ENCODE data around the gene AMH. TPM values are rescaled to one million over a fixed set of nuclear protein-coding genes. Genes with fewer than 3 reads are reported as not detected.
A peak's percentile ranks its signal among the peaks of the same experiment; 100 is the strongest.

The AMH gene
- total and polyA plus RNA-seq, 12 donors, result 0.36 to 4.6 (median 1.1) TPM; not detected in 4

- intact Hi-C loops (cut with DNase I), result loop anchor here in 1 of 2 donors (5.0 kb wide), 1 partner anchor 116 kb away; no protein-coding TSS in a partner anchor
- TF ChIP-seq, protein P1, sequence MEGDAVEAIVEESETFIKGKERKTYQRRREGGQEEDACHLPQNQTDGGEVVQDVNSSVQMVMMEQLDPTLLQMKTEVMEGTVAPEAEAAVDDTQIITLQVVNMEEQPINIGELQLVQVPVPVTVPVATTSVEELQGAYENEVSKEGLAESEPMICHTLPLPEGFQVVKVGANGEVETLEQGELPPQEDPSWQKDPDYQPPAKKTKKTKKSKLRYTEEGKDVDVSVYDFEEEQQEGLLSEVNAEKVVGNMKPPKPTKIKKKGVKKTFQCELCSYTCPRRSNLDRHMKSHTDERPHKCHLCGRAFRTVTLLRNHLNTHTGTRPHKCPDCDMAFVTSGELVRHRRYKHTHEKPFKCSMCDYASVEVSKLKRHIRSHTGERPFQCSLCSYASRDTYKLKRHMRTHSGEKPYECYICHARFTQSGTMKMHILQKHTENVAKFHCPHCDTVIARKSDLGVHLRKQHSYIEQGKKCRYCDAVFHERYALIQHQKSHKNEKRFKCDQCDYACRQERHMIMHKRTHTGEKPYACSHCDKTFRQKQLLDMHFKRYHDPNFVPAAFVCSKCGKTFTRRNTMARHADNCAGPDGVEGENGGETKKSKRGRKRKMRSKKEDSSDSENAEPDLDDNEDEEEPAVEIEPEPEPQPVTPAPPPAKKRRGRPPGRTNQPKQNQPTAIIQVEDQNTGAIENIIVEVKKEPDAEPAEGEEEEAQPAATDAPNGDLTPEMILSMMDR (IDR thresholded peaks at IDR 0.05), result no peak
- no peak for TF ChIP-seq POLR2A (IDR thresholded peaks at IDR 0.05)
- 52 to 73% (median 60%) methylated on average over 1 to 74 of the region's 74 CpGs for WGBS, 4 donors
- Histone ChIP-seq H3K27me3 (no peaks in the 10 kb centered on the region), H3K4me3 (no peak overlapping the region), H3K27ac (peak overlapping the region in 3 of 5 donors; percentile 43 to 74 (median 49)), H3K36me3 (replicated peaks in 1 of 2) (peaks cover 0 to 24% of the 10 kb centered on the region in 2 donors), H3K9me3 (replicated peaks in 1 of 3) (no peaks in the 10 kb centered on the region), H3K4me1 (replicated peaks in 1 of 2) (peaks cover 31 to 50% of the 10 kb centered on the region in 2 donors)
- peak in 4 of 7 donors; percentile 27 to 51 (median 42) for DNase-seq
Observed at GRCh38 chr19:2275588-2276428, 26.7 kb downstream of the AMH start.

DNA sequence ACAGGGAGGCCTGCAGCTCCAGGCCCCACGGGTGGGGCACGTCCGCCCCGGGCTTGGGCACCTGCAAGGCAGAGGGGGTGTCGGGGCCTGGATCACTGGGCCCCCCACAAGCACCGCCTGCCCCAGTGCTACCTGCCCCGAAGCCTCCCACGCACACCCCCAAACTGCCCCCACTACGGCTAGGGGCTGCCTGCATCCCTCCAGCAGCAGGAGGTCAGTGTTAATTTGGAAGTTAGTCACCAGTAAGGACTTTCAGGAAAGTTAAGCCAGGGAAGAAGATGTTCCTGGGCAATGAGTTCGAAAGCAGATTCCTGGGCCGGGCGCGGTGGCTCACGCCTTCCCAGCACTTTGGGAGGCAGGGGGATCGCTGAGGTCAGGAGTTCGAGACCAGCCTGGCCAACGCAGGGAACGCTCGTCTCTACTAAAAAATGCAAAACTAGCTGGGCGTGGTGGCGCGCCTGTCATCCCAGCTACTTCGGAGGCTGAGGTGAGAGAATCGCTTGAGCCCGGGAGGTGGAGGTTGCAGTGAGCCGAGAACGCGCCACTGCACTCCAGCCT lies 27.4 kb downstream of the AMH start:
- peaks cover 0 to 22% of the 10 kb centered on the region in 2 donors for H3K36me3 ChIP-seq (replicated peaks in 1 of 2)
- intact Hi-C loops (cut with DNase I), result loop anchor here in 1 of 2 donors (5.0 kb wide), 1 partner anchor 116 kb away; no protein-coding TSS in a partner anchor
- WGBS, 4 donors, result 88 to 93% (median 91%) methylated on average over 23 to 28 of the region's 28 CpGs
- H3K9me3 ChIP-seq (replicated peaks in 1 of 3), result no peaks in the 10 kb centered on the region
- DNase-seq, result no peak
- no peak overlapping the region for H3K4me3 ChIP-seq
- H3K4me1 ChIP-seq (replicated peaks in 1 of 2), result peaks cover 26 to 45% of the 10 kb centered on the region in 2 donors
- no peak overlapping the region for H3K27ac ChIP-seq
- TF ChIP-seq, protein P1 (IDR thresholded peaks at IDR 0.05), result no peak
- no peak for TF ChIP-seq POLR2A (IDR thresholded peaks at IDR 0.05)
- H3K27me3 ChIP-seq, result no peaks in the 10 kb centered on the region

GRCh38 chr19:2277138-2277537 lies 28.0 kb downstream of the AMH start:
- intact Hi-C loops (cut with DNase I), result loop anchor here in 1 of 2 donors (5.0 kb wide), 1 partner anchor 115 kb away; no protein-coding TSS in a partner anchor
- Histone ChIP-seq H3K27ac (no peak overlapping the region), H3K4me1 (replicated peaks in 1 of 2) (peaks cover 21 to 39% of the 10 kb centered on the region in 2 donors), H3K27me3 (no peaks in the 10 kb centered on the region), H3K36me3 (replicated peaks in 1 of 2) (peaks cover 0 to 16% of the 10 kb centered on the region in 2 donors), H3K9me3 (replicated peaks in 1 of 3) (no peaks in the 10 kb centered on the region), H3K4me3 (no peak overlapping the region)
- TF ChIP-seq POLR2A (IDR thresholded peaks at IDR 0.05), result no peak
- TF ChIP-seq, protein P1 (IDR thresholded peaks at IDR 0.05), result no peak
- WGBS, 4 donors, result 84 to 87% (median 87%) methylated on average over 9 of the region's 9 CpGs
- DNase-seq, result no peak

DNA sequence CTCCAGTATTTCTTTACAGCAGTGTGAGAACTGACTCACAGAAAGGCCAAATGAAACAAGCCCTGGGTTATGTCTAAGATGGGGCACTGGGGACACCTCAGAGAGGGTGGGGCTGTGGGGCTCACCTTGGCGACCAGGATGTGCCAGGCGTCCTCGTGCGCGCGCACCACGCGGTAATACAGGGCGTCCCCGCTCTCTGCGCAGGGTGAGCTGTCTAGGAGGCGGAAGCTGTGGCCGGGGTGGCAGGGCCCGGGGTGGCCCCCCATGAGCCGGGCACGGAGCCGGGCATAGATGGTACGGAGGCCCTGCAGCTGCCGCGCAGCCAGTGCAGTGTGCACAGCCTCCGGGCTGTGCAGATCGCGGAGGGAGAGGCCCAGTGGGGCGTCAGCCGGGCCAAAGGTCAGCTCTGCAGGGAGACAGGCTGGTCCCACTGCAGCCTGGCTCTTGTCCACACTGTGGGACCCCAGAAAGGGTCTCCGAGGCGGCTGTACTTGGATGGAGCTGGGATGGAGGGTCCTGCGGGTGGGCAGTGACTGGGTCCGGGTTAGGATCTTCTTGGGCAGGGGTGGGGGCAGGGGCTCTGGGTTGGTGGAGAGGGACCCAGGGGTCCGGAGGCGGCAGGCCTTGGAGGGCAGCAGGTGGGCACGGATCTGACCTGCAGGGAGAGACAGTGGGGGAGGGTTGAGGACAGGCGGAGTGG lies 29.5 kb downstream of the AMH start:
- Histone ChIP-seq H3K27me3 (no peaks in the 10 kb centered on the region), H3K27ac (no peak overlapping the region), H3K4me3 (no peak overlapping the region), H3K9me3 (replicated peaks in 1 of 3) (no peaks in the 10 kb centered on the region), H3K36me3 (replicated peaks in 1 of 2) (peaks cover 0 to 1% of the 10 kb centered on the region in 2 donors), H3K4me1 (replicated peaks in 1 of 2) (peaks cover 8 to 24% of the 10 kb centered on the region in 2 donors)
- no peak for TF ChIP-seq POLR2A (IDR thresholded peaks at IDR 0.05)
- TF ChIP-seq, protein P1 (IDR thresholded peaks at IDR 0.05), result no peak
- WGBS, 4 donors, result 85 to 92% (median 89%) methylated on average over 11 to 33 of the region's 33 CpGs
- peak in 1 of 7 donors; percentile 8 for DNase-seq
- intact Hi-C loops (cut with DNase I), result loop anchor here in 1 of 2 donors (5.0 kb wide), 1 partner anchor 114 kb away; no protein-coding TSS in a partner anchor

All from adrenal gland (tissue), 12 donors.